Measurements from ENCODE around the gene SPDEF. TPM values are rescaled to one million over a fixed set of nuclear protein-coding genes. Genes with fewer than 3 reads are reported as not detected.

The SPDEF gene
- total and polyA plus RNA-seq, 10 of the 15 experiments (the other 5 are each of a cell fraction or from before 2014, with no cell fraction given): not detected

DNA sequence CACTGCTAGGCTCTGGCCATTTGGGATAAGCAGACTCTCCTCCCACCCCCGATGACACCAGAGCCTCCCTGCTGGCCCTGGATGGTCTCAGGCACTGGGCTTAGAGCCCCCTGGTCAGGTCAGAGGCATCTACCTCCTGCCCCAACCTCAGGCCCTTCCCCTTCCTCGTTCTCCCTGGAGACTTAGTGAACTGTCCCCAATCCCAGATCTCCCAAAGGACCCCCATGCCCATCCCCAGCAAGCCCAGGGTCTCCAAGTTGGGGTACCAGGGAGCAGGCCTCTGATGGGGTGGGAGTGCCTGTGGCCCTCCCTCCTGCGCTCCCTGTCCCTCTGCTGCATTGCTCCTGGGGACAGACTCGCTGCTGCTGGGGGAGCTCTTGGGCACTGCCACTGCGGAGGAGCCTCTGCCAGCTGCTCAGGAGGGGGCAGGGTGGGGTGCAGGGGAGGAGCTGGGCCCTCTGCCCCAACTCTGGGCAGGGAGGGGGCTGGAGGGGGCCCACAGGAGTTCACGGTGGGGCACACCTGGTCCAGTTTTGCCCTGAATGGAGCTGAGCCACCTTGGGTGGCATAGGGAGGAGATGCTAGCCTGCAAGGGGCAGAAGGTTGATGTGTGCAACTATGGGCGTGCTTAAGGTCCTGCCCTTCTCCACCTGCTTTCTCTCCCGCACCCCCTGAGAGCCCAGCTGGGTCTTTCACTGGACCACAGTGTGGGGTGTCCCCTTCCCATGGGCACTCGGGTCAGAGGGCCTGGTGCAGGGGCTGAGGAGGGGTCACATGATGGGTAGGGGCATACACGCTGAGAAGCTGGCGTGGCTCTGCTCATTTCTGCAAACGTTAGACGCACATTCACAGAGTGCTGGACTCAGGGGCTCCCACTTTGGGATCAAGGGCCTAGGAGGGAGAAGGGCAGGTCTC, 40.4 kb downstream of the SPDEF start (continued):
- TF ChIP-seq, protein P1, sequence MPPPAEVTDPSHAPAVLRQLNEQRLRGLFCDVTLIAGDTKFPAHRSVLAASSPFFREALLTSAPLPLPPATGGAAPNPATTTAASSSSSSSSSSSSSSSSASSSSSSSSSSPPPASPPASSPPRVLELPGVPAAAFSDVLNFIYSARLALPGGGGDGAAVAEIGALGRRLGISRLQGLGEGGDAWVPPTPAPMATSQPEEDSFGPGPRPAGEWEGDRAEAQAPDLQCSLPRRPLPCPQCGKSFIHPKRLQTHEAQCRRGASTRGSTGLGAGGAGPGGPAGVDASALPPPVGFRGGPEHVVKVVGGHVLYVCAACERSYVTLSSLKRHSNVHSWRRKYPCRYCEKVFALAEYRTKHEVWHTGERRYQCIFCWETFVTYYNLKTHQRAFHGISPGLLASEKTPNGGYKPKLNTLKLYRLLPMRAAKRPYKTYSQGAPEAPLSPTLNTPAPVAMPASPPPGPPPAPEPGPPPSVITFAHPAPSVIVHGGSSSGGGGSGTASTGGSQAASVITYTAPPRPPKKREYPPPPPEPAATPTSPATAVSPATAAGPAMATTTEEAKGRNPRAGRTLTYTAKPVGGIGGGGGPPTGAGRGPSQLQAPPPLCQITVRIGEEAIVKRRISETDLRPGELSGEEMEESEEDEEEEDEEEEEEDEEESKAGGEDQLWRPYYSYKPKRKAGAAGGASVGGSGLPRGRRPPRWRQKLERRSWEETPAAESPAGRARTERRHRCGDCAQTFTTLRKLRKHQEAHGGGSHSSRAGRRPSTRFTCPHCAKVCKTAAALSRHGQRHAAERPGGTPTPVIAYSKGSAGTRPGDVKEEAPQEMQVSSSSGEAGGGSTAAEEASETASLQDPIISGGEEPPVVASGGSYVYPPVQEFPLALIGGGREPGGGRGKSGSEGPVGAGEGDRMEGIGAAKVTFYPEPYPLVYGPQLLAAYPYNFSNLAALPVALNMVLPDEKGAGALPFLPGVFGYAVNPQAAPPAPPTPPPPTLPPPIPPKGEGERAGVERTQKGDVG (CRISPR knock-in tag; IDR thresholded peaks at IDR 0.05): no peak
- TF ChIP-seq RFX5 (IDR thresholded peaks at IDR 0.05; ENCODE audit: low read depth, low read length): no peak
- no peak for TF ChIP-seq ZZZ3 (IDR thresholded peaks at IDR 0.05; ENCODE audit: control insufficient read depth, insufficient read length, low read depth)
- TF ChIP-seq CREM (IDR thresholded peaks at IDR 0.05; ENCODE audit: low read depth): no peak
- TF ChIP-seq, protein P2, sequence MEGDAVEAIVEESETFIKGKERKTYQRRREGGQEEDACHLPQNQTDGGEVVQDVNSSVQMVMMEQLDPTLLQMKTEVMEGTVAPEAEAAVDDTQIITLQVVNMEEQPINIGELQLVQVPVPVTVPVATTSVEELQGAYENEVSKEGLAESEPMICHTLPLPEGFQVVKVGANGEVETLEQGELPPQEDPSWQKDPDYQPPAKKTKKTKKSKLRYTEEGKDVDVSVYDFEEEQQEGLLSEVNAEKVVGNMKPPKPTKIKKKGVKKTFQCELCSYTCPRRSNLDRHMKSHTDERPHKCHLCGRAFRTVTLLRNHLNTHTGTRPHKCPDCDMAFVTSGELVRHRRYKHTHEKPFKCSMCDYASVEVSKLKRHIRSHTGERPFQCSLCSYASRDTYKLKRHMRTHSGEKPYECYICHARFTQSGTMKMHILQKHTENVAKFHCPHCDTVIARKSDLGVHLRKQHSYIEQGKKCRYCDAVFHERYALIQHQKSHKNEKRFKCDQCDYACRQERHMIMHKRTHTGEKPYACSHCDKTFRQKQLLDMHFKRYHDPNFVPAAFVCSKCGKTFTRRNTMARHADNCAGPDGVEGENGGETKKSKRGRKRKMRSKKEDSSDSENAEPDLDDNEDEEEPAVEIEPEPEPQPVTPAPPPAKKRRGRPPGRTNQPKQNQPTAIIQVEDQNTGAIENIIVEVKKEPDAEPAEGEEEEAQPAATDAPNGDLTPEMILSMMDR (IDR thresholded peaks at IDR 0.05 in 2 of 3, conservative IDR thresholded peaks at IDR 0.05 in 1 of 3; ENCODE audit: control insufficient read depth in 2 of 3, extremely low read depth in 1 of 3, insufficient read depth in 1 of 3, low read depth in 3 of 3, low read length in 3 of 3): no peak
- TF ChIP-seq RUNX3 (IDR thresholded peaks at IDR 0.05; ENCODE audit: low read length): no peak
- TF ChIP-seq KDM1A (IDR thresholded peaks at IDR 0.05; ENCODE audit: borderline replicate concordance): no peak
- no peak for TF ChIP-seq YBX1 (IDR thresholded peaks at IDR 0.05)

Measured in GM12878 (cell line).